BJ (cell line): ENCODE results near the gene SNX24. TPM values are rescaled to one million over a fixed set of nuclear protein-coding genes. Genes with fewer than 3 reads are reported as not detected.

Experiments used
- CTCF ChIA-PET: fragments of 350-600 bp; formaldehyde crosslinking; extraction: SDS; loops from one replicate; lab custom pipeline; 2021; ENCODE audit warnings: antibody characterized with exemption, inconsistent platforms; lab: Yijun Ruan, JAX
- POLR2A ChIA-PET: fragments of 300-600 bp; sonication (Branson Sonifier 250); formaldehyde crosslinking; extraction: SDS; loops from one replicate; lab custom pipeline; 2021; ENCODE audit warnings: antibody characterized with exemption; lab: Charles Lee
- DNase-seq: peaks from one replicate; pipeline ENCODE4 v3.0.0-alpha.2; 2011; ENCODE audit warnings: low read depth
- H3K27me3 ChIP-seq: 2 replicates; pipeline ENCODE4 v1.6.0; 2011; ENCODE audit warnings: low read length; ENCODE audit not compliant: control insufficient read depth, insufficient read depth
- H3K36me3 ChIP-seq: 2 replicates; pipeline ENCODE4 v1.5.1; 2011; ENCODE audit warnings: low read length; ENCODE audit not compliant: control insufficient read depth, insufficient read depth
- H3K4me3 ChIP-seq: 2 replicates; pipeline ENCODE4 v1.5.1; 2011; ENCODE audit warnings: low read depth, mild to moderate bottlenecking, control low read depth, low read length
- polyA plus RNA-seq: library from polyadenylated mRNA; depleted of rRNA; stranded (reverse); fragments of >200 nt; gene quantifications from 2 replicates; pipeline ENCODE4 v1.2.3, GENCODE V29; 2011
- TF ChIP-seq, protein P1 (sequence below): IDR thresholded peaks from 2 replicates; pipeline ENCODE4 v1.5.1; 2011; ENCODE audit warnings: low read depth, mild to moderate bottlenecking, control low read depth, inconsistent platforms, low read length, moderate library complexity; ENCODE audit not compliant: insufficient read depth

Gene SNX24
- polyA plus RNA-seq, 1 experiment = 6.9 TPM

DNA sequence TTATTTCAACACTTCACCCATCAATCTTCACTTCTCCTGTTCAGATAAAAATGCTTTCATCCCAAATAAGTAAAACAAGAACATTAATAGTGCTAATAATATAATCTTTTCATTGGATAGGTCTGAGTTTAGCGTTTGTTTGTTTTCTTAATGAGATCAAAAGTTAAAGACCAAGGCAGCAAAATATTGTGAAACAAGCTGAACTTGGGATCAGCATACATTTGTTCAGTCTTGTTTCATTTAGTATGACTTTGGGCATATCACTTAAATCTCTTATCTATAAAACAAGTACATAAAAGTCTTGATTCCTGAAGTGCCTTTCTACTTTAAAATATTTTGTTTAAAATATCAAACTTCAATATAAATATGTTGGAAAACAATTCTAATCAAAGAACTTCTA, 13.4 kb upstream of the SNX24 start:
- no peak overlapping the region for H3K4me3 ChIP-seq
- H3K27me3 ChIP-seq = no peaks in the 10 kb centered on the region
- no peak for DNase-seq
- H3K36me3 ChIP-seq = peaks cover 2% of the 10 kb centered on the region
- POLR2A ChIA-PET = no interaction called here
- CTCF ChIA-PET = no interaction called here
- TF ChIP-seq, protein P1, sequence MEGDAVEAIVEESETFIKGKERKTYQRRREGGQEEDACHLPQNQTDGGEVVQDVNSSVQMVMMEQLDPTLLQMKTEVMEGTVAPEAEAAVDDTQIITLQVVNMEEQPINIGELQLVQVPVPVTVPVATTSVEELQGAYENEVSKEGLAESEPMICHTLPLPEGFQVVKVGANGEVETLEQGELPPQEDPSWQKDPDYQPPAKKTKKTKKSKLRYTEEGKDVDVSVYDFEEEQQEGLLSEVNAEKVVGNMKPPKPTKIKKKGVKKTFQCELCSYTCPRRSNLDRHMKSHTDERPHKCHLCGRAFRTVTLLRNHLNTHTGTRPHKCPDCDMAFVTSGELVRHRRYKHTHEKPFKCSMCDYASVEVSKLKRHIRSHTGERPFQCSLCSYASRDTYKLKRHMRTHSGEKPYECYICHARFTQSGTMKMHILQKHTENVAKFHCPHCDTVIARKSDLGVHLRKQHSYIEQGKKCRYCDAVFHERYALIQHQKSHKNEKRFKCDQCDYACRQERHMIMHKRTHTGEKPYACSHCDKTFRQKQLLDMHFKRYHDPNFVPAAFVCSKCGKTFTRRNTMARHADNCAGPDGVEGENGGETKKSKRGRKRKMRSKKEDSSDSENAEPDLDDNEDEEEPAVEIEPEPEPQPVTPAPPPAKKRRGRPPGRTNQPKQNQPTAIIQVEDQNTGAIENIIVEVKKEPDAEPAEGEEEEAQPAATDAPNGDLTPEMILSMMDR = no peak

DNA sequence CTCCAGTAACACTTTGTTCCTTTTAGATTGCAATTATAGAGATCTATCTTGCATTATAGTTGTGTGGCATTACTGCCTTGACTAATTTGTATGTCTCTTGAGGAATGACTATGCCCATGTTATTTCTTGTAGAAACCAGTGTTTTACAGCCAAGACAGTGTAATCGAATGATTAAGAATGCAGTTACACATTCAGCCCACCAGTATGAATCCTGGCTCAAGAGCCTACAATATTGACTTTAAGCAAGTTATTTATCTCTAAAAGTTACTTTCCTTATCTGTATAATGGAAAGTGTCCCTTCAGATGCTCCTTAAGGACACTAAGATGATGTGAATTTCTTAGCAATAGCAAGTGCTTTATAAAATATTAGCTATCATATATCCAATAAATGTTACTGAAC, 9.7 kb upstream of the SNX24 start:
- ChIA-PET CTCF (no interaction called here), POLR2A (no interaction called here)
- TF ChIP-seq, protein P1 = no peak
- Histone ChIP-seq H3K27me3 (no peaks in the 10 kb centered on the region), H3K4me3 (no peak overlapping the region), H3K36me3 (no peaks in the 10 kb centered on the region)
- DNase-seq = no peak

DNA sequence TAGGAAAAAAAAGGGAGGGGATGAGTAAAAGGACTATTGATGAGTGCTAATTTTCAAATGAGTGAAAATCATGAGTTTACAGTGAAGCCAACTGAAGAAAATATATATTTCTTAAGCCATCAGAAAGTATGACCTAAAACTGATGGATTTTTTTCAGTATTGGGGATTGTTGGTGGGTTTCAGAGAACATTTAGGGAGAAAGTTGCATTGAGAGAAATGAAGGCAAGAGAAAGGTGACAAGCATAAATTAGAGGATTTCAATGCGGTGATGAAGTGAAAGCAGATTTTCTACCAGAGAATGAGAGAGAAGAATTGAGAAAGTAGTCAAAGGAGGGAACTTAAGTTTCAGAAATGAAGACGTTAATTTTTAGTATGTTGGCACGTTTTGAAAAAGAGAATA, 8.5 kb upstream of the SNX24 start:
- no peaks in the 10 kb centered on the region for H3K36me3 ChIP-seq
- no peaks in the 10 kb centered on the region for H3K27me3 ChIP-seq
- DNase-seq = no peak
- CTCF ChIA-PET = no interaction called here
- TF ChIP-seq, protein P1 = no peak
- POLR2A ChIA-PET = no interaction called here
- H3K4me3 ChIP-seq = no peak overlapping the region

DNA sequence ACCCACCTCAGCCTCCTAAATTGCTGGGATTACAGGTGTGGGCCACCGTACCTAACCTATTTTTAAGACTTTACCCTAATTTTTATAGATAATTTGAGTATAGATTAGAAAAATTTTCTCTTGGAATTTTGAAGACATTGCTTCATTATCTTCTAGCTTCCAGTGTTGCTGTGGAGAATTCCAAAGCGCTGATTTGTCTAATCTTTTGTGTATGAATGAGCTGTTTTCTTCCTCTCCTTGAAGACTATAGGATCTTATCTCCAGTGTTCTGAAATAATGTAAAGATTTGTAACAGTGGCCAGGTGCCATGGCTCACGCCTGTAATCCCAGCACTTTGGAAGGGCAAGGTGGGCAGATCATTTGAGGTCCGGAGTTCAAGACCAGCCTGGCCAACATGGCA, 5.7 kb upstream of the SNX24 start:
- CTCF ChIA-PET = interaction anchor here (0.6 to 0.7 kb wide), 2 partner anchors 50 to 283 kb away, joined by 3 read pairs; no protein-coding TSS in a partner anchor
- no peak for DNase-seq
- Histone ChIP-seq H3K27me3 (no peaks in the 10 kb centered on the region), H3K36me3 (no peaks in the 10 kb centered on the region), H3K4me3 (no peak overlapping the region)
- POLR2A ChIA-PET = no interaction called here
- TF ChIP-seq, protein P1 = no peak

DNA sequence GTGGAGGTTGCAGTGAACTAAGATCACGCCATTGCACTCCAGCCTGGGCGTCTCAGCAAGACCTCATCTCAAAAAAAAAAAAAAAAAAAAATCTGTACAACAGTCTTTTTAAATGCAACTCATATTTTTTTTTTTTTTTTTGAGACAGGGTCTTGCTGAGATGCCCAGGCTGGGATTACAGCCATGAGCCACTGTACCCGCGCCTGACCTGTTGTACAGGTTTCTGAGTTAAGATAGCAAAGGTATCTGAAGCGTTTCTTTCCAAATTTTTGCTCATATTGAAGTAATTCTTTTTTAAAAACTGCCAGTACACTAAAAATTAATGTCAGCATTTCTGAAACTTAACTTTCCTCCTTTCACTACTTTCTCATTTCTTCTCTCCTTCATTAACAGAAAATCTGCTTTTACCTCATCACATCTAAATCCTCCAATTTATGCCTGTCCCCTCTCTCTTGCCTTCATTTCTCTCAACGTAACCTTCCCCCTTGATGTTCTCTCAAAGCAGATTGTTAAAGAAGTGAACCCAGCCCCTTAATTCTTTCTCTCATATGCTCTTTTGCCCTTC, 3.3 kb upstream of the SNX24 start:
- no peak for DNase-seq
- Histone ChIP-seq H3K4me3 (no peak overlapping the region), H3K27me3 (no peaks in the 10 kb centered on the region), H3K36me3 (no peaks in the 10 kb centered on the region)
- ChIA-PET POLR2A (no interaction called here), CTCF (no interaction called here)
- TF ChIP-seq, protein P1 = no peak
